ENCODE data around the gene NT5E.

Gene NT5E

GRCh38 chr6:85537055-85537494, 87.2 kb downstream of the NT5E start:
- H3K27ac ChIP-seq, result no peak overlapping the region
- peak; percentile 74 for TF ChIP-seq CTCF (conservative IDR thresholded peaks at IDR 0.05)

- TF ChIP-seq CTCF (conservative IDR thresholded peaks at IDR 0.05), result no peak
Observed at GRCh38 chr6:85544776-85545175, 94.9 kb downstream of the NT5E start.

More at GRCh38 chr6:85544776-85545175, 94.9 kb downstream of the NT5E start:
- no peak overlapping the region for H3K27ac ChIP-seq

Data from VCaP (cell line).